Stimulated activated CD8-positive, alpha-beta memory T cell treated with anti-CD3 and anti-CD28 coated beads, Interleukin-15, amount 100 ng/mL, for 24 hours (primary cell): Measurements from ENCODE around the gene WDR86.

ENCODE experiments used
- DNase-seq: peaks from one replicate; pipeline ENCODE4 v3.0.0-alpha.2; 2020; ENCODE audit warnings: low read depth

Gene WDR86

DNA sequence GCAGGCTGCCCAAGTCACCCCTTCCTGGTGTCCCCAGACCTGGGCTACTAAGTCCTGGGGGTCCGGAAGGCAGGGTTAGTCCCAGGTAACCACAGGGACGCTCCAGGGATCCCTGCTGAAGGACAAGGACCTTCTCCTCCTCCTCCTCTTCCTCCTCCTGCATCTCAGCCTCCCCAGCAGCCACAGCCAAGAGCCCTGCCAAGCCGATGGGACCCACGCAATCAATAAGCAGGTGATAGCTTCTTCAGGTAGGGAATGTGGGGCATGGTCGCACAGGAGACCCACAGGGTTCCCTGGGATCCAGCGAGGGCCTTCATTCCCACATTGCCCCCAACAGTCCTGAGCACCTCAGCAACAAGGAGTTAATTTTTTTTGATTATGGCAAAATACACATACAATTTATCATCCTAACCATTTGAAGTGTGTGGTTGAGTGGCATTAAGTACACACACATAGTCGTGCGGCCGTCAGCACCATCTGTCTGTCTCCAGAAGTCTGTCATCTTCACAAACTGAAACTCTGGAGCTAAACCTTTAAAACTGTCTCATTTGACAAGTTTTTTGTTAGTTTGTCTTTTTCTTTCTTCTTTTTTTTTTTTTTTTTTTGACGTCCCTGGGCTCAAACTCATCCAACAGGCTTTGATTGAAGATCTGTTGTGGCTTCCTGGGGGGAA lies 18.0 kb upstream of the WDR86 start:
- DNase-seq = no peak

- no peak for DNase-seq
Measured at GRCh38 chr7:151426904-151427704, 17.3 kb upstream of the WDR86 start.

- no peak for DNase-seq
Measured at GRCh38 chr7:151426441-151426903, 16.6 kb upstream of the WDR86 start.

DNA sequence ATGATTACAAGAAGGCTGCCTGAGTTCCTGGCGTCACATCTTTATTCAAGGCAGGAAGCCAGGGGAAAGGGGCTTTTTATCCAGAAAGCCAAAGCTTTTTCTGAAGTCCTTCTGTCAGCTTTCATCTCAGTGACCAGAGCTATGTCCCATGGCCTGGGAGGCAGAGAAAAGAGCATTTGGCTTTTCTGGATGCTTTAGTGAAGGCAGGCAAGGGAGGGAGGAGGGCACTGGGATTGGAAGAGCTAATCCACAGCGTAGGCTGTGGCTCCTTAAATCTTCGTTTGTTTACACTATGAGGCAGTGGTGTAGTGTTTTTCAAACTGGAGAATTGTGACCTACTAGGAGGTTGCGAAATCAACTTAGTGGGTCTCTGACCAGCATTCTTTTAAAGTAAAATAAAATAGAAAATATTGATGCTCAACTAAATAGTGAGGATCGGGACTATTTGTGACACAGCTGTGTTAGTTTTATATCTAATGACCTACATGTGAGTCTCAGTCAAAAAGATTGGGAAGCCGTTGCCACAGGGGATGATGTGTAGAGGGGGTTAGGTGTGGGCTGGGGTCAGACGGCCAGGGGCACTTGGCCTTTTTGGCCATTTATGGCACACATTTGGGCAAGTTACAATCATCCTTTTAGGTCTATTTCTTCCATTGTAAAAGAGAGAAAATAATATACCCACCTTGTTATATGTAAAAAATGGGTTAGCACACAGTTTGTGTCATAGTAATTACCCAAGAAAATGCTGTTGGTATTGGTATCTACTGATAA lies 16.0 kb upstream of the WDR86 start:
- no peak for DNase-seq

GRCh38 chr7:151424799-151425198 lies 15.0 kb upstream of the WDR86 start:
- DNase-seq = no peak

GRCh38 chr7:151423936-151424335 lies 14.1 kb upstream of the WDR86 start:
- DNase-seq = no peak

- no peak for DNase-seq
Measured at GRCh38 chr7:151423226-151423625, 13.4 kb upstream of the WDR86 start.

- no peak for DNase-seq
Measured at GRCh38 chr7:151422212-151422611, 12.4 kb upstream of the WDR86 start.

DNA sequence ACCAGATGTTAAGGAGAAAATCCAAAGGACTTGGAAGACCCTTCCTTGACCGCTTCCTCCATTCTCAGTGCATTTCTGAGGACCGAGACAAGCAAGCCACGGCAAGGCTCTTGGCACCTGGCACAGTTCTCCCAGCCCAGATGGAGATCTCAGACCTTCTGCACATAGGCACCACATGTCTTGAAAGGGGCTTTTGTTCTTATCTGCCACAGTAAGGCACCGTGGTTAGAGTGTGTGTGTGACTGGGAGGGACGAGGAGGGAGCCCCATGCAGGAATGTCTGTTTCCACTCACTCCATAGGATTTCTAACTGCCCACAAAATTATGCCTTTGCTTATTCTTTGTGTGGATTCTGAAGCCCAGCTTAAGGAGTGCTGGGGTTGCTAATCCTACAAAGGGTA lies 10.3 kb upstream of the WDR86 start:
- DNase-seq = no peak

DNA sequence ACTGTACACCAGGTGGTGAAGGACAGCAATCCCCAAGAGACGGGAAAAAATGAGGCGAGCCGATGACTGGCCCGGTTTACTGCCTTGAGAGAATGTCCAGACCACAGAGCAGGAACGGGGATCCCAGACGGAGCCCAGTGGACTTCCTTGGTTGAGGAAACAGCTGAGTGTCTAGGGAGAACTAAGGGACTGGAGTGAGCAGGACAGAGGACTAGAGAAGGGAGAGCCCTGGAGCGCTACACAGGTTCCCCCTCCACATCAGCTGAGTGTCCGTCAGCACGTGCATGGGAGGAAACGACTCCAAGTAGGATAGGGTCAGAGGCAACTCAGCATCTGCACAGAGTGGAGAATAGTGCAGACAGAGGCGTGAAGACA lies 7.1 kb upstream of the WDR86 start:
- no peak for DNase-seq

DNA sequence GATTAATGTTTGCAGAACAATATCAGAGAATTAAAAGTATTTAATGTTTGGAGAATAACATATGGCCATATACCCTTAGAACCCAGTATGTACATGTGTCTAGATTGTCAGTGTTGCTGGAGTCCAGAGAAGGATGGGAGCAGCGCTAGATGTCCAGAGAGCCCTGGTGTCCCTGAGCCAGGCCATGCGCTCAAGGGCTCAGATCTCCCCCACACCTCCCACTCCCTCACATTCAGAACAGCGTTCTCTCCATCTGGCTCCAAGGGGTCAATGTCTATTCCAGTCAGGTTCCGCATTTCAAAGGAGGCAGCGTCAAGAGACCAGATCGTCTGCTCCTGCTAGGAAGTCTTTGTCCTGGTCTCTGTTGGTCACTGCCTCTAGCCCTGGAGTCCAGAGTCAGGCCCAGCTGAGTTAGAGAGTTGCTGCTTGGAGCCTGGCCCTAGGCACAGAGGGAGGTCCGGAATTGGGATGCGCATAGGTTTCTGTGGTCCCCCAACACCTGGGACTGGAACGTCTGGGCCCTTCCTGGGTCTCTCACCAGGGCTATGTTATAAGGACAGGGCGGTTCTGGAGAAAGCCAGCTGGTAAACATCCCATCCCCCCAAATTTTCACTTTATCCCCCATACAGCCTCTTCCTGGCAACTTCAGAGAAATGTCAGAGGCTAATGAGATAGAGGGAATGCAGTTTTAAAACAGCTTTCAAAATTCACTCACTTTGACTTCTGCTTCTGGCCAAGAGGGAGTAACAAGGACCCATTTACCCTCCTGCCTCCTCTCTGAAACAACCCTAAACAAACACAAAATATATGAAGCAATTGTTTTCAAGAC lies 6.5 kb upstream of the WDR86 start:
- no peak for DNase-seq

DNA sequence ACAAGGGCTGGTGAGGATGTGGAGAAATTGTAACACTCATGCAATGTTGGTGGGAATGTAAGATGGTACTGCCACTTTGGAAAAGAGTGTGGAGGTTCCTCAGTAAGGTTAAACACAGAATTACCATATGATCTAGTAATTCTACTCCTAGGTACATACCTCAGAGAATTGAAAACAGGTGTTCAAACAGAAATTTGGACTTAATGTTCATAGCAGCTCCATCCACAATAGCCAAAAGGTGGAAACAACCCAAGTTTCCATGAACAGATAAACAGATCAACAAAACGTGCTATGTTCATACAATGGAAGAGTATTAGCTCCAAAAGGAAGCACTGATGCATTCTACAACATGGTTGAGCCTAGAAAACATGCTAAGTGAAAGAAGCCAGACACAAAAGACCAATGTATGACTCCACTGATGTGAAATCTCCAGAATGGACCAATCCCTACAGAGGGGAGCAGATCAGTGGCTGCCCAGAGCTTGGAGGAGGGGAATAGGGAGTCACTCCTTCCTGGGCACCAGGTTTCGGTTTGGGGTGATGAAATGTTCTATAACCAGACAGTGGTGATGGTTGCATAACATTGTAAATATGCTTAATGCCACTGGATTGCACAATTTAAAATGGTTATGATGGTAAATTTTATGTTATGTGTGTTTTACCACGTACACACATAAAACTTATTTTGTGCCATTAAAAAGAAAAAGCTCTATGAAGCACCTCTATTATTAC lies 5.7 kb upstream of the WDR86 start:
- DNase-seq = no peak

GRCh38 chr7:151413241-151413640 lies 3.4 kb upstream of the WDR86 start:
- no peak for DNase-seq

DNA sequence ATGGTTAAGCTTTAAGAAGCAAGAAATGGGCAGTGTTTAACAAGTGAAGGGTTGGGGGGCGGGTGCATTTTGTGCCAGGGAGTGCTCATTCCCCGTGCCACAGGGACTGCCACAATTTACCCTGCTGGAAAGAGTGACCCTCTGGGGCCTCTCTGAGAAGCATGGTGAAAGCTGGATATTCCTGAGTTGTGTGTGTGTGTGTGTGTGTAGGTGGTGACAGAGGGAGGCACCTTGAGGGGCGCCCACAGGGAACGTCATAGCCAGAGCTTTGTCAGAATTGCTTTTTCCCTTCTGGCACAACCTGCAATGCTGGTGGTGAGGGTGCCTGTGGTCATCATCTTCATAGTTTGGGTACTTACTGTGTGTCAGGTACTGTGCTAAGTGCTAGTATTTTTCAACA lies 2.5 kb upstream of the WDR86 start:
- no peak for DNase-seq

GRCh38 chr7:151411551-151411950 lies 1.7 kb upstream of the WDR86 start:
- no peak for DNase-seq

- DNase-seq = no peak
Measured at GRCh38 chr7:151410405-151411390, 860 bp upstream of the WDR86 start.

- DNase-seq = no peak
Measured at GRCh38 chr7:151408839-151409666, 785 bp downstream of the WDR86 start.

DNA sequence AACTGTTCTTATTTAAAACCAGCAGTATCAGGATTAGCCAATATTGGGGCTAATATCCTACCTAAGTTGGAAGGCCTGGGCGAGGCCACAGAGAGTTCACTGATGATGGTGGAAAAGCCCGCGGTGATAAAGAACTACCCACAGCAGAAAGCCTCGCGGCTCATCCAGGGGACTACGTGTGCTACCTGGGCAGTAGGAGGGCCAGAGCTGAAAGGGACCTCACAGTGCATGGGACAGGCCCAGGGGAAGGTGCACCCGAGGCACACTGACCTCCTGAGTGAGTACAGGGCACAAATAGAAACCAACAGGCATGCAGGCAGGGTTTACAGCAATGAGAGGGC lies 1.4 kb downstream of the WDR86 start:
- DNase-seq = no peak

DNA sequence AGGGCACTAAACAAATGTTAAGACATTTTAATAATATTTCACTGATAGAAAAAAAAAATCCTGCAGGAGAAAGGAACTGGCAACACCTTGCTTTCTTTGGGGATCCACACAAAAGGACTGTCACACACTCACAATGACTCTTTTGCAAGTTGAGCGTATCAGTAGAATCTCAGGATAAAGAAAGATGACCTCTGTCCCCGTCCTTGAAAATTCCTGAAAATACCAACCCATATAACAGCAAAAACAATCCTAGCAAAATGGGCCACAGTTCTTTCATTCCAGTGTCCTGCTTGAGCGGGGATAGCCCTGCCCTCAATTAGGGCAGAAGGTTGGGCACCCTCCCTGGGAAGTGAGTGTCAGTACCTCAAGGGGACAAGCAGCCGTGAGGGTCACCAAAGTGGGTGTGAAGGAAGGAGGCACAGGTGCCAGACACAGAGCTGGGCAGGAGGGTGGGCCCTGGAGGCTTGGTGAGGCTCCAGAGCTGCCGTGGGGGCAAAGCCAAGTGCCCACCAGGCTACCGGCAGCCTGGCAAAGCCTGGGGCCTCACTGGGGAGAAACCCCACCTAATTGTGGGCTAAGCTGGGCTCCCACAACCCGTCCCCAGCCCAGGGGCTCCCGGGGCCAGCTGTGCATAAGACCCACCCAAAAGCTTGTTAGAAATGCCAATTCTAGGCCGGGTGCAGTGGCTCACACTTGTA lies 2.8 kb downstream of the WDR86 start:
- DNase-seq = no peak
